GM12878 (cell line): Measurements from ENCODE around the gene MAPRE2. TPM values are rescaled to one million over a fixed set of nuclear protein-coding genes. Genes with fewer than 3 reads are reported as not detected.

Experiments used
- CBX3 ChIP-seq: fragments of 200-600 bp; sonication (generic); IDR thresholded peaks from 2 replicates; pipeline ENCODE4 v1.6.1; 2016; ENCODE audit warnings: low read depth, borderline replicate concordance
- GATAD2B ChIP-seq: fragments of 450-650 bp; conservative IDR thresholded peaks from 2 replicates; pipeline ENCODE4 v1.6.1; 2017; ENCODE audit warnings: low read depth, mild to moderate bottlenecking, moderate library complexity
- HDAC2 ChIP-seq: fragments of 200-600 bp; sonication (generic); IDR thresholded peaks from 2 replicates; pipeline ENCODE4 v1.6.1; 2017
- IRF5 ChIP-seq: fragments of 450-650 bp; IDR thresholded peaks from 2 replicates; pipeline ENCODE4 v1.6.1; 2017; ENCODE audit warnings: borderline replicate concordance
- LARP7 ChIP-seq: fragments of 450-650 bp; IDR thresholded peaks from 2 replicates; pipeline ENCODE4 v1.6.1; 2017; ENCODE audit warnings: mild to moderate bottlenecking
- NFIC ChIP-seq: IDR thresholded peaks from 2 replicates; pipeline ENCODE4 v1.6.1; 2012; ENCODE audit warnings: low read depth, mild to moderate bottlenecking, inconsistent platforms, low read length, moderate library complexity
- NFYA ChIP-seq: IDR thresholded peaks from 2 replicates; pipeline ENCODE4 v1.6.1; 2011; ENCODE audit warnings: low read depth, mild to moderate bottlenecking, low read length, improper control_type of control experiment, borderline replicate concordance
- NKRF ChIP-seq: fragments of 450-650 bp; conservative IDR thresholded peaks from 2 replicates; pipeline ENCODE4 v1.6.1; 2017; ENCODE audit warnings: mild to moderate bottlenecking, moderate library complexity
- PAX8 ChIP-seq: fragments of 450-650 bp; IDR thresholded peaks from 2 replicates; pipeline ENCODE4 v1.6.1; 2017; ENCODE audit warnings: mild to moderate bottlenecking, moderate library complexity
- PKNOX1 ChIP-seq: fragments of 450-650 bp; IDR thresholded peaks from 2 replicates; pipeline ENCODE4 v1.6.1; 2016; ENCODE audit warnings: mild to moderate bottlenecking
- RAD51 ChIP-seq: fragments of 450-650 bp; IDR thresholded peaks from 2 replicates; pipeline ENCODE4 v1.6.1; 2016; ENCODE audit warnings: moderate library complexity, mild to moderate bottlenecking, inconsistent platforms
- SIX5 ChIP-seq: IDR thresholded peaks from 2 replicates; pipeline ENCODE4 v1.6.1; 2011; ENCODE audit warnings: mild to moderate bottlenecking, low read depth, low read length, moderate library complexity; ENCODE audit not compliant: severe bottlenecking
- SRF ChIP-seq, 2 experiments: IDR thresholded peaks; 2 replicates each; pipeline ENCODE4 v1.6.1; 2011; ENCODE audit warnings: low read depth in 2 of 2, low read length in 2 of 2, mild to moderate bottlenecking in 1 of 2, moderate library complexity in 1 of 2
- SUPT20H ChIP-seq: IDR thresholded peaks from 2 replicates; pipeline ENCODE4 v1.6.1; 2011; ENCODE audit warnings: low read depth, mild to moderate bottlenecking, low read length, moderate library complexity, borderline replicate concordance; ENCODE audit not compliant: control insufficient read depth
- SUZ12 ChIP-seq: fragments of 200-600 bp; sonication (generic); IDR thresholded peaks from one replicate; pipeline ENCODE4 v1.6.1; 2018; ENCODE audit warnings: antibody characterized with exemption, mild to moderate bottlenecking; ENCODE audit not compliant: unreplicated experiment
- TCF7 ChIP-seq: IDR thresholded peaks from 2 replicates; pipeline ENCODE4 v1.6.1; 2014; ENCODE audit warnings: antibody characterized with exemption, borderline replicate concordance
- WRNIP1 ChIP-seq: IDR thresholded peaks from 2 replicates; pipeline ENCODE4 v1.6.1; 2011; ENCODE audit warnings: low read depth, low read length, improper control_type of control experiment, borderline replicate concordance
- ZBTB33 ChIP-seq: fragments of 450-650 bp; IDR thresholded peaks from 2 replicates; pipeline ENCODE4 v1.6.1; 2017; ENCODE audit warnings: mild to moderate bottlenecking
- ZNF217 ChIP-seq: fragments of 450-650 bp; IDR thresholded peaks from 2 replicates; pipeline ENCODE4 v1.6.1; 2017; ENCODE audit warnings: antibody characterized with exemption, mild to moderate bottlenecking
- ZNF592 ChIP-seq: fragments of 450-650 bp; IDR thresholded peaks from 2 replicates; pipeline ENCODE4 v1.6.1; 2017; ENCODE audit warnings: mild to moderate bottlenecking, moderate library complexity
- polyA plus RNA-seq, 11 experiments: library from polyadenylated mRNA; depleted of rRNA in 4 of 11; unstranded in 6 of 11; stranded (reverse) in 5 of 11; fragments of >200 nt; fragmentation: Nextera tagmentation in 4 of 11; fragmentation: Illumina TruSeq in 1 of 11; extraction: Ambion mirVana in 4 of 11; extraction: Trizol in 1 of 11; gene quantifications; 1 replicate in 1 of 11; 2 replicates in 10 of 11; pipeline versions ENCODE4 v1.2.1 to v1.2.3, GENCODE V29; 2011 to 2016; ENCODE audit warnings: inconsistent platforms in 2 of 11, missing spikeins in 2 of 11, low read depth in 1 of 11
- total RNA-seq, 4 experiments: library from RNA; depleted of rRNA in 3 of 4; stranded (reverse); fragments of >200 nt in 3 of 4; fragmentation: Illumina TruSeq in 1 of 4; extraction: Trizol in 1 of 4; gene quantifications; 2 replicates each; pipeline versions ENCODE4 v1.2.1 to v1.2.3, GENCODE V29; 2013 to 2021

Gene MAPRE2
- total and polyA plus RNA-seq, 10 of the 15 experiments (the other 5 are each of a cell fraction or from before 2014, with no cell fraction given) = 11.0 to 50.6 (median 24.0) TPM

GRCh38 chr18:35095983-35096676, 54.9 kb downstream of the MAPRE2 start (continued):
- no peak for TF ChIP-seq CBX3
- TF ChIP-seq ZBTB33 = no peak
- TF ChIP-seq RAD51 = no peak
- TF ChIP-seq ZNF217 = no peak
- TF ChIP-seq PKNOX1 = no peak
- no peak for TF ChIP-seq SIX5
- TF ChIP-seq ZNF592 = no peak
- TF ChIP-seq SUPT20H = no peak
- no peak for TF ChIP-seq PAX8
- no peak for TF ChIP-seq NFYA
- no peak for TF ChIP-seq GATAD2B
- TF ChIP-seq TCF7 = no peak
- TF ChIP-seq LARP7 = no peak
- no peak for TF ChIP-seq HDAC2
- no peak for TF ChIP-seq SUZ12
- TF ChIP-seq IRF5 = no peak
- no peak for TF ChIP-seq NKRF
- TF ChIP-seq WRNIP1 = no peak
- no peak for TF ChIP-seq SRF (IDR thresholded peaks at IDR 0.05; ENCODE audit: low read depth in 2 of 2, low read length in 2 of 2)
- peak; percentile 89 for TF ChIP-seq NFIC
